Colonic mucosa (tissue), 4 donors: Measurements from ENCODE around the gene RCAN1. TPM values are rescaled to one million over a fixed set of nuclear protein-coding genes. Genes with fewer than 3 reads are reported as not detected.

Experiments used
- DNase-seq: peaks from one replicate; pipeline ENCODE4 v3.0.0-alpha.2; 2020
- H3K27ac ChIP-seq: fragments of 200-600 bp; one replicate; pipeline ENCODE4 v1.8.0; 2021
- H3K27me3 ChIP-seq: fragments of 200-600 bp; one replicate; pipeline ENCODE4 v1.8.0; 2021
- H3K36me3 ChIP-seq: fragments of 200-600 bp; one replicate; pipeline ENCODE4 v1.8.0; 2021
- H3K4me1 ChIP-seq: fragments of 200-600 bp; one replicate; pipeline ENCODE4 v1.8.0; 2021; ENCODE audit warnings: mild to moderate bottlenecking
- H3K4me3 ChIP-seq: fragments of 200-600 bp; one replicate; pipeline ENCODE4 v1.8.0; 2021
- H3K9ac ChIP-seq, 2 donors: one replicate each; pipeline ENCODE4 v1.7.0; 2013; ENCODE audit warnings: control low read depth in 2 of 2, low read depth in 2 of 2, low read length in 2 of 2
- H3K9me3 ChIP-seq: fragments of 200-600 bp; one replicate; pipeline ENCODE4 v1.8.0; 2021
- intact Hi-C: fragments of 100-400 bp; cut with DNase I; formaldehyde crosslinking; loops from one replicate; pipeline ENCODE4 v1.14.1; 2022
- total RNA-seq, 2 donors: library from RNA; stranded (reverse); fragmentation: NEBNext Ultra II Directional in 1 of 2; extraction: Animal tissue kit (Norgen Biotek cat#: 25700) in 1 of 2; gene quantifications; one replicate each; pipeline ENCODE4 v1.2.1, GENCODE V29; 2021
- TF ChIP-seq, protein P1 (sequence below): fragments of 200-600 bp; IDR thresholded peaks from one replicate; pipeline ENCODE4 v1.8.0; 2022; ENCODE audit warnings: antibody characterized with exemption, mild to moderate bottlenecking
- donor health status: healthy.
- donor health status: DM: no; HTN: no; CAD: no.
- donor health status: DM: no; HTN: no; CAD: no.

Gene RCAN1
- total RNA-seq, 2 donors from 2014 or later, result 38.0 to 68.7 TPM

- Histone ChIP-seq H3K27ac (no peak overlapping the region), H3K4me1 (no peaks in the 10 kb centered on the region), H3K27me3 (no peaks in the 10 kb centered on the region), H3K9me3 (no peaks in the 10 kb centered on the region), H3K36me3 (no peaks in the 10 kb centered on the region), H3K9ac (no peak overlapping the region), H3K4me3 (no peak overlapping the region)
- TF ChIP-seq, protein P1, sequence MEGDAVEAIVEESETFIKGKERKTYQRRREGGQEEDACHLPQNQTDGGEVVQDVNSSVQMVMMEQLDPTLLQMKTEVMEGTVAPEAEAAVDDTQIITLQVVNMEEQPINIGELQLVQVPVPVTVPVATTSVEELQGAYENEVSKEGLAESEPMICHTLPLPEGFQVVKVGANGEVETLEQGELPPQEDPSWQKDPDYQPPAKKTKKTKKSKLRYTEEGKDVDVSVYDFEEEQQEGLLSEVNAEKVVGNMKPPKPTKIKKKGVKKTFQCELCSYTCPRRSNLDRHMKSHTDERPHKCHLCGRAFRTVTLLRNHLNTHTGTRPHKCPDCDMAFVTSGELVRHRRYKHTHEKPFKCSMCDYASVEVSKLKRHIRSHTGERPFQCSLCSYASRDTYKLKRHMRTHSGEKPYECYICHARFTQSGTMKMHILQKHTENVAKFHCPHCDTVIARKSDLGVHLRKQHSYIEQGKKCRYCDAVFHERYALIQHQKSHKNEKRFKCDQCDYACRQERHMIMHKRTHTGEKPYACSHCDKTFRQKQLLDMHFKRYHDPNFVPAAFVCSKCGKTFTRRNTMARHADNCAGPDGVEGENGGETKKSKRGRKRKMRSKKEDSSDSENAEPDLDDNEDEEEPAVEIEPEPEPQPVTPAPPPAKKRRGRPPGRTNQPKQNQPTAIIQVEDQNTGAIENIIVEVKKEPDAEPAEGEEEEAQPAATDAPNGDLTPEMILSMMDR, result no peak
- DNase-seq, result no peak
- intact Hi-C loops, result no loop called here
Measured at GRCh38 chr21:34621434-34622350, 6.8 kb upstream of the RCAN1 start.

- Histone ChIP-seq H3K27ac (no peak overlapping the region), H3K9me3 (no peaks in the 10 kb centered on the region), H3K27me3 (no peaks in the 10 kb centered on the region), H3K4me1 (no peaks in the 10 kb centered on the region), H3K9ac (no peak overlapping the region), H3K36me3 (no peaks in the 10 kb centered on the region), H3K4me3 (no peak overlapping the region)
- intact Hi-C loops, result no loop called here
- DNase-seq, result no peak
- TF ChIP-seq, protein P1, result no peak
Measured at GRCh38 chr21:34619841-34620665, 5.1 kb upstream of the RCAN1 start.

DNA sequence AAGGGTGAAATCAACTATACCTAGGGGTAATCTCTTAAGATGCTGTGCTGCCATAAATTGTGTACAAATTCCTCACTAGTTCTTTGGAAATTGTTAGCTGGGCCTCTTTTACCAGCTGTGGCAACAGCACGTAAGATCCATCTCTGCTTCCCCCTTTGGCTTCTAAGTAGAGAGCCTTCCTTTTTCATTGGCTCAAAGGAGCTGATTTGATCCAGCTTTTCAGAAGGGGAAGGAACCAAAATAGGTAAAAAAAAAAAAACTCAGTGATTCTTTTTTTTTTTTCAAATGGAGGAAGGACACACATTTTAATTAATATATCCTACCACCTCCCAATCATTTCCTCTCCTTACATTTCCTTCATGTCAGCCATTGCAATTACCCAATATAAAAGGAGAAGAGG lies 4.0 kb upstream of the RCAN1 start:
- Histone ChIP-seq H3K27me3 (no peaks in the 10 kb centered on the region), H3K9ac (no peak overlapping the region), H3K4me1 (no peaks in the 10 kb centered on the region), H3K4me3 (no peak overlapping the region), H3K27ac (no peak overlapping the region), H3K9me3 (no peaks in the 10 kb centered on the region), H3K36me3 (no peaks in the 10 kb centered on the region)
- TF ChIP-seq, protein P1, result no peak
- no peak for DNase-seq
- intact Hi-C loops, result no loop called here

DNA sequence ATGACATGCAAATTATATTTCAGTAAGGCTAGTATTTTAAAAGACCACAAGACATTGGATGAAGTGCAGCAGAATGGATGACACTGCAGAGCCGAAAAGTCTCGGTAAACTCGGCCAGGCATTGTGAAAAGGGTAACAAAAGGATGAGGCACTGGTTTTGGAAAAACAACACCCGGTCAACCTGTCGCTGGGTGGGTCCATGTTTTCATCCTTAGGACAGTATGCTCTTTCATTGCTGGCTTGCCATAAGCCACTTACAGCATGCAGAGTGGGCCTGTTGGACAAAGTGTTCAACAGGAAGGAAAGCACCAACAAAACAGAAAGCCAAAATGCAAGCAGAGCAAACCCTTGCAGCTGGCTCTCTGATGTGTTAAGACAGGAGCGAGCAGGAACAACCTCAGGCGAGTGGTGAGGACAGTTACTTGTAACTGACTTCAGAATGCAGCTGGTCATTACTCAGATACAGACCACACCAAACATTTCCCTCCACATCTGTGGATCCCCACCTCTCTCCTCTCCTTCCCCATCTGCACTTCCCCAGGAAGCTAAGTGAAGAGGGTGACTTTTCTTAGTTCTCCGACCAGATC lies 2.9 kb upstream of the RCAN1 start:
- DNase-seq, result no peak
- intact Hi-C loops, result no loop called here
- Histone ChIP-seq H3K27ac (no peak overlapping the region), H3K36me3 (no peaks in the 10 kb centered on the region), H3K27me3 (no peaks in the 10 kb centered on the region), H3K4me3 (no peak overlapping the region), H3K9ac (no peak overlapping the region), H3K4me1 (no peaks in the 10 kb centered on the region), H3K9me3 (no peaks in the 10 kb centered on the region)
- TF ChIP-seq, protein P1, result no peak

DNA sequence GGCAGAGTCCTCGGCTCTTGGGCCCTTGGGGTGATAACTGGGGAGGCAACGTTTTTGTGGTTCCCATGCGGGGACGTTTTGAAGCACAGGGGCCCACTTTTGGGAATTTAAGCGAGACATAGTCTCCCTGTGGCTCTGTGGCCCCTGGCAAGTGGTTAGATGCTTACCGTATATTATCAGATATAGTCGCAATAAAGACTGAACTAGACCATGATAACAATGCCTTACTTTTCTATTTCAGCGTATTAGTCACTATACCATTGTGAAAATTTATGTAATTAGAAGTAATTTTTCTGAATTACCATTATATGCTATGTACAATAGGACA lies 538 bp upstream of the RCAN1 start:
- peak overlapping the region; percentile 73 for H3K4me3 ChIP-seq
- intact Hi-C loops, result no loop called here
- H3K36me3 ChIP-seq, result no peaks in the 10 kb centered on the region
- H3K27me3 ChIP-seq, result no peaks in the 10 kb centered on the region
- DNase-seq, result no peak
- H3K9me3 ChIP-seq, result no peaks in the 10 kb centered on the region
- H3K4me1 ChIP-seq, result no peaks in the 10 kb centered on the region
- TF ChIP-seq, protein P1, result no peak
- peak overlapping the region; percentile 28 to 48 for H3K9ac ChIP-seq
- H3K27ac ChIP-seq, result peak overlapping the region; percentile 70
